Activated naive CD4-positive, alpha-beta T cell (primary cell): ENCODE data around the gene COL9A2.
A peak's percentile ranks its signal among the peaks of the same experiment; 100 is the strongest.
"Not testable (repeated sequence)": the region's sequence is repeated elsewhere in the genome, so short reads cannot be mapped to it uniquely, and the experiment has no call there.

Source experiments
- DNase-seq, 4 experiments: peaks; one replicate each; lab custom pipeline; 2025; lab: John Stamatoyannopoulos, UW

The COL9A2 gene

DNA sequence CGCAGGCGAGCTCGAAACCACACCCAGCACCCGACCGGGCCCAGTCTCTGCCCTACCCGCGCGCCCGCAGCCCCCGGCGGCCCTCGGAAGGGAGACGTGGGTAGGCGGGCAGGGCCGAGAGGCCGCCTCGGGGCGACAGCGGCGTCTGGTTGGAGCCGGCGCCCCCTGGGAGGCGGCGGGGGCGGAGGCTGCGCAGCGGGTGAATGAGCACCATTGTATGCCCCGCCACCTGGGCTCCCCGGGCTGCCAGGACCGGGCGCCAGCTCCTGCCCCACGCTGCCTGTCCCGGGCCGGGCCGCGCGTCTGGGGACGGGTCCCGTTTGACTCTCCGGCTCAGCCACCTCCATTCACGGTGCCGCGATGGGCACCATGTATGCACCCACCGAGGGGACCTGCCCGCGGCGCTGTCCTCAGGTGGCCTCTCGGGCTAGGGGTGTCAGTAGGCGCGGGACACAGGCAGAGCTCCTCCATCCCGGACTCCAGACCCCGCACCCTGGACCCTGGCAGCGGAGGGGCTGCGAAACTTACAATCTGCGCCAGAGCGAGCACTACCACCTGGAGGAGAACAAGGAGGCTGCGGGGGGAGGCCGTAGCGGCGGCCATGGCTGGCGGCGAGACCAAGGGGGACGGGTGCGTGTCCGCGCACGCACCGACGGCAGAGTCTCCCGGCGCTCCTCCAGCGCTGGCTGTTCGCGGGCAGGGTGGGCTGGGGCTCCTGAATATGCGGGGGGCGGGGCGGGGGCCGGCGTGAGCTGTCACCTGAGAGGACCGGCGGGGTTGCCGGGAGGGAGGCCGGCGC is at the start of gene COL9A2:
Gene COL9A2, minus strand, starts transcription at position 692 of the 799 bp plus-strand sequence. Its CDS starts 89 bp downstream, at position 603.
- DNase-seq: peak in 2 of 4 experiments; percentile 26 to 52

DNA sequence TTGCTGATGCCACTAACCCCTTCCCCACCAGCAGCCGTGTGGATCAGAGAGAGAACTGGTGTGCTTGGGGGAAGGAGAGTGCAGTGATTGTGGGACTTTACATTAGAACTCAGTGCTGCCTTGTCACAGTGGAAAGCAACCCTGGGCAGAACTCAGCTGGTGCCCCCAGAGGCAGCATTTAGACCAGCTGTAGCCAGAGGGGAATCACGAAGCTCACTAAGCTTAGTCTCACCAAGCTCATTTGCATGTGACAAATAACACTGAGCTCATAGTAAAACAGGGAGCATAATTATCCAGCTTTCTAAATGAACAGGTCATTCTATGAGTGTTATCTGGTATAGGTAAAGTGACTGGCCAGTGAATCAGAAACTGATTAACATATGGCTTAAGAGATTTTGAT is 46.6 kb upstream of the COL9A2 start:
- DNase-seq: no peak

DNA sequence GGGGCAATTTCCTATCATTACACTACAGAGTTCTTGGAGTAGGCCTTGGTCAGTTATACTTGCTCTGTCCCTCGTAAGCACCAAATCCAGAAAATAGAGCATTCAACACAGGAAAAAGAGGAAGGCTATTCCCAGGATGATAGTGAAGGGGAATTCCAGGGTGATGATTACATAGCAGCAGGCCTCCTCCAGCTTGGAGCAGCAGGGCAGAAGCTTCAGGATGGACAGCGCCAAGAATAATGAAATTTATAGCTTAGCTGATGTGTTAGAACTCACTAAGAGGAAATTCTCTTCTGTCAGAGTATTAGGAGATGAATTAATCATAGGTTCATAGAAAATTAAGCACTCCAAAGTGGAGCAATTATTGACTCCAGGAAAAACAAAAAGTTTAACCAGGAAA is 45.6 kb upstream of the COL9A2 start:
- DNase-seq: no peak

DNA sequence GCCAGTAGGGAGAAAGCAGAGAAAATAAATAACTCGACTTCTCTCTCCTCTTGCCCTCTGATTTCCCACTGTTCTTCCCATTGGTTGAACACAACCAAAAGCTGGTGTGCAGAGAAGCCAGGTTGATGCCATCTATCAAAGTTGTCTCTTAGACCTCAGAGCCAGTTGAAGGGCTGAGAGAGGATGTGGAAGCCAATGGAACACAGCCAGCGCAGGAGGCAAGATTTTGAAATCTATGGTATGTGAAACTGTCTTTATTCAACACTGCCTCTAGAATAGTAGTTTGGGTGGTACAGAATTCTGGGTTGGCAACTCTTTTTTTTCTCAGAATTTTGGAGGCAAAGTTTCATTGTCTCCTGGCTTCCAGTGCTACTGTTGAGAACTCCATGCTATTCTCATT is 45.1 kb upstream of the COL9A2 start:
- no peak for DNase-seq

DNA sequence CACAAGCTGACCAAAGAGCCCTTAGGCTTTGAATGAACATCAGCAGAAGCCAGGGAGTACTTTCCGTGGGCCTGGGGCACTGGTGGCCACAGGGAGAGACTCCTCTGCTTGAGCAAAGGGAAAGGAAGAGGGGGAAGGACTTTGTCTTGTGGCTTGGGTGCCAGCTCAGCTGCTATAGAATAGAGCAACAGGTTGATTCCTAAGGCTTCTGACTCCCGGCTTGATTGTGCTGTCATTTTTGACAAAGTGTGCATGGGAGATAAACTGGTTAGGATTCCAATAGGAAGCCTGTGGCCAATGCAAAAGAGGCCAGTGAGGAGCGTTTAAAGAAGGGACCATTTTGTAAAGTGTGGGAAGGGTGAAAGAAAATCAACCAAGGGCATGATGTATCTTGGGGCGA is 44.6 kb upstream of the COL9A2 start:
- no peak for DNase-seq

DNA sequence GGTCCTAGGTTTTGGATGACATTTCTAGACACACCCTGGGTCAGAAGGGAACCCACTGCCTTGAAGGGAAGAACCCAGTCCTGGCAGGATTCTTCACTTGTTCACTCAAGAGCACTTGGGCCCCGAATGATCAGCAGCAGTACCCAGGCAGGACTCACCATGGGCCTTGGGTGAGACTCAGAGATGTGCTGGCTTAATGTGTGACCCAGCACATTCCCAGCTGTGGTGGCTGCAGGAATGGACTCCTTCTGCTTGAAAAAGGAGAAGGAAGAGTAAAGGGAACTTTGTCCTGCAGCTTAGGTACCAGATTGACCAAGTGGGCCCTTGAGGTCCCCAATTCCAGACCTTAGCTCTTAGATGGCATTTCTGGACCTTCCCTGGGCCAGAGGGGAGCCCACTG is 44.1 kb upstream of the COL9A2 start:
- DNase-seq: no peak

DNA sequence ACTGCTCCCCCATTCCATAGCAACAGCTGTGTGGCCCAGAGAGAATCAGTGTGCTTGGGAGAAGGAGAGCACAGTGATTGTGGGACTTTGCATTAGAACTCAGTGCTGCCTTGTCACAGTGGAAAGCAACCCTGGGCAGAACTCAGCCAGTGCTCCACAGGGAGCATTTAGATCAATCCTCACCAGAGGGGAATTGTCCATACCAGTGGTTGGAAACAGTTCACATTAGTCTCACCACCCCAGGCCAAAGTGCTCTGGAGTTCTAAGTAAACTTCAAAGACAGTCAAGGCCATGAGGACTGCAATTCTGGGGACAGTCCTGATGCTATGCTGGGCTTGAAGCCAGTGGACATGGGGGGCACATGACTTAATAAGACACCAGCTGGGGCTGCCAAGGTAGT is 43.5 kb upstream of the COL9A2 start:
- no peak for DNase-seq

DNA sequence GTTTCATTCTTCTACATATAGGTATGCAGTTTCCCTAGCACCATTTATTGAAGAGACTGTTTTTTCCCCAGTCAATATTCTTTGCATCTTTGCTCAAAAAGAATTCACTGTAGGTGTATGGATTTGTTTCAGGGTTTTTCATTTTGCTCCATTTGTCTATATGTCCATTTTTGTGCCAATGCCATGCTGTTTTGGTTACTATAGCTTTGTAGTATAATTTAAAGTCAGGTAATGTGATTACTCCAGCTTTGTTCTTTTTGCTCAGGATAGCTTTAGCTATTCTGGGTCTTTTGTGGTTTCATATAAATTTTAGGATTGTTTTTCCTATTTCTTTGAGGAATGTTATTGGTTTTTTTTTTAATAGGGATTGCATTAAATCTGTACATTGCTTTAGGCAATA is 40.5 kb upstream of the COL9A2 start:
- DNase-seq: no peak

DNA sequence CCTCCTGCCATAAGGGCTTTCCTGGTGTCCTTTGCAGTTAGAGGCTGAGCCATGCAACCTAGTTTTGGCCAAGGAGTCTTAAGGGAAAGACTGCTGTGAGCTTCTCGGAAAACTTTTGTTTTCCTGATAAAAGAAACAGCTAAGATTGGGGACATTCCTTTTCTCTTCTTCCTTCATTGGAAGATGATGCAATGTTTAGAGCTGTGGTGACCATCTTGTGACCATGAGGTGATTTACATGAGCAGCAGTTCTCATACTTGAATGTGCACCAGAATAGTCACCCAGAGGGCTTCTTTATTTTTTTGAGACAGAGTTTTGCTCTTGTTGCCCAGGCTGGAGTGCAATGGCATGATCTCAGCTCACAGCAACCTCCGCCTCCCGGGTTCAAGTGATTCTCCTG is 36.0 kb upstream of the COL9A2 start:
- no peak for DNase-seq

DNA sequence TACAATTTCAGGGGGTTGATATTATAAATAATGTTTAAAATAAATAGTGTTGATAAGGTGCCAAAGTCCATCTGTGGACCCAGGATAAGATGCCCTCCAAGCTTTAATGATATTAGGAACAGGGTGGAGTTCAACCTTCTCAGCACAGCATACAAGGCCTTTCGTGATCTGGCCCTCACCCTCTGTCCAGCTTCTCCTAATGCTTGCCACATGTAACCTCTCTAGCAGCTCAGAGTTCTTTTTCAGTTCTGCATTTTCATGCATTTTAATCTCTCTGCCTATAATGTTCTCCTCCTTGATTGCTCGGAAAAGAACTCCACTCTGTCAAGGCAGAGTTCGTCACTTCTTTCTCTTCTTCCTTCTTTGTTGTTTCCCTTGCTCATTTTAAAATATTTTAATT is 35.0 kb upstream of the COL9A2 start:
- no peak for DNase-seq

DNA sequence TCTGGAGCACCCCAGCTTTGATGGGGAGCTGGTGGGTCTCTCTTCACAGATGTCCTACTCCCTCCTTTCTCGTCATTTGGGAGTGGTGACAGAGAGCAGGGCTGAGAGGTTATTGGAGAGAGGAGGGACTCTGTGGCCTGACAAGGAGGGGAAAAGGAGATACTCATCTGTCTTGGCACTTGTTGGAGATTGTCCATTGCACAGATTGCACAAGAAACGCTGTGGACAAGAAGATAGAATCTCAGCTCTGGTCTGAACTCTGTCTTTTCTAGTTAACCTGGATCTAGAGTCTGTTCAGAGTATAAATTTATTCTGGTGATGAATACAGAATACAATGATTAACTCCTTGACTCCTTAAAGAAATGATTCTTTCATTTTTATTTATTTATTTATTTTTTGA is 34.0 kb upstream of the COL9A2 start:
- DNase-seq: no peak

DNA sequence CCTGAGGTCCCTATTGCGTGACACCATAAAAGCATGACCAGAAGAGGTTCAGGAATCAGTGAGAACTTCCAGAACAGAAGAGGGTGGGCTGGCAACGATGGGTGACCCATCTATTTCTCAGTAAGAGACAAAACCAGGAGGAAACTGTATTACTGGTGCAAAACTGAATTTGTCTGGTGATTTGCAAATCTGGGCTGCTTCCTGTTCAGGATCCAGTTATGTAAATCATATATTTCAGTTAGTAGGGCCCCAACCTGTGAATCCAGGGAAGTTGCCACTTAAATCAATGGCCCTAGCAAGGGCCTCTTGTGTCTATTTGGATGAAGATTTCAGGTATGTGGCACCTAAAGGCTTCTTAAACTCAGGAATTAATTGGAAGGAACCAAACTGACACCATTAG is 33.3 kb upstream of the COL9A2 start:
- DNase-seq: no peak

DNA sequence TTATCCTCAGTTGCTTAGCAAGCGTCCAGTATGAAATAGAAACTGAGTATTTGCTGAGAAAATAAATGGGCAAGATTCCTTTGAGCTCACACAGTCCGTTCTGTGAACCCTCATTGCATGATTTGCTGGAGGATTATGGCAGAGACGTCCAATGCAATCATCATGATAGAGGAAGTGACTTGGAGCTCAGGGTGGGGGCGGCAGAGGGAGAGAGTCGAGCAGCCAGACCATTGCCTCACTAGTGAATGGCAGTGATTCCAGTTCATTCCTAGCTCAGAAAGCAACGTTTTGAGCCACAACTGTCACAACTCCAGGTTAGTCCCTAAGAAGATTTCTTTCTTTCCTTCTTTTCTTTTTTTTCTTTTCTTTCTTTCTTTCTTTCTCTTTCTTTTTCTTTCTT is 27.5 kb upstream of the COL9A2 start:
- peak in 1 of 4 experiments; percentile 22 for DNase-seq

DNA sequence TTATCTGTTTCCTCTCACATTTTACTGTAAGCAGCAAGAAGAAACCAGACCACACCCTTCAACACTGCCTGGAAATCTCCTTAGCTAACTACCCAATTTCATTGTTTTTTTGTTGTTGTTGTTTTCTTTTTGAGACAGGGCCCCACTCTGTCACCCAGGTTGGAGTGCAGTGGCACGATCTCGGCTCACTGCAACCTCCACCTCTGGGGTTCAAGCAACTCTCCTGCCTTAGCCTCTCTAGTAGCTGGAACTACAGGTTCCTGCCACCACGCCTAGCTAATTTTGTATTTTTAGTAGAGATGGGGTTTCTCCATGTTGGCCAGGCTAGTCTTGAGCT is 25.3 kb upstream of the COL9A2 start:
- not testable (repeated sequence) for DNase-seq

DNA sequence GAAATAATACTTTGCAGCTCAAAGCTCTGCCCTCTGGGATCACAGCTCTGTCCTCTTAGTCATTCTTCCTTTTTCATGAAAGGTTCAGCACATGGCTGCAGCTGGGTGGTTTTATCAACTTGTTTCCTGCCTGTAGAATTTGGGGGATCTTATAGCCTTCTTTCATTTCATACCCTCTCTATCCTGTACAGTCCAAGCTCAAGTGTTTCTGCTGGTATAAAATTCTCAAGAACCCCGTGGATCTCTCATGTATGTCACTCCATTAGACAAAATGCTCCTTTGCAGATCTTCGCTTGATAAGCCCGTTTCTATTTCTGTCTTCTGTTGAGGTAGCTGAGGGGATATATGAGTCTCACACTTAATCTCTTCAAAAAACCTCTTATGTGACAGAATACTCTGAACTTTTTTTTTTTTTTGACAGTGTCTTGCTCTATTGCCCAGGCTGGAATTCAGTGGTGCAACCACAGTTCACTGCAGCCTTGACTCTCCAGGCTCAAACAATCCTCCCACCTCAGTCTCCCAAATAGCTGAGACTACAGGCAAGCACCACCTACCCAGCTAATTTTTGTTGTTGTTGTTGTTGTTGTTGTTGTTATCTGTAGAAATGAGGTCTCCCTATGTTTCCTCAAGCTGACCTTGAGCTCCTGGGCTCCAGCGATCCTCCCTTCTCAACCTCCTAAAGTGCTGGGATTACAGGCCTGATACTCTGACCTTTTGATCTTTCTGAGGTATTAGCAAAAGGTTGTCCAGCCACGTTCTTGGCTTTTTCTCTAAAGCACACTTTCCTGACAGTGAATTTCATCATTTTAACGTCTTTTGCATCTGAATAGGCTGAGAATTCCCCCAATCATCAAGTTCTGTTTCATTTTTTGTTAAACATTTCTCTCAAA is 24.6 kb upstream of the COL9A2 start:
- DNase-seq: no peak

DNA sequence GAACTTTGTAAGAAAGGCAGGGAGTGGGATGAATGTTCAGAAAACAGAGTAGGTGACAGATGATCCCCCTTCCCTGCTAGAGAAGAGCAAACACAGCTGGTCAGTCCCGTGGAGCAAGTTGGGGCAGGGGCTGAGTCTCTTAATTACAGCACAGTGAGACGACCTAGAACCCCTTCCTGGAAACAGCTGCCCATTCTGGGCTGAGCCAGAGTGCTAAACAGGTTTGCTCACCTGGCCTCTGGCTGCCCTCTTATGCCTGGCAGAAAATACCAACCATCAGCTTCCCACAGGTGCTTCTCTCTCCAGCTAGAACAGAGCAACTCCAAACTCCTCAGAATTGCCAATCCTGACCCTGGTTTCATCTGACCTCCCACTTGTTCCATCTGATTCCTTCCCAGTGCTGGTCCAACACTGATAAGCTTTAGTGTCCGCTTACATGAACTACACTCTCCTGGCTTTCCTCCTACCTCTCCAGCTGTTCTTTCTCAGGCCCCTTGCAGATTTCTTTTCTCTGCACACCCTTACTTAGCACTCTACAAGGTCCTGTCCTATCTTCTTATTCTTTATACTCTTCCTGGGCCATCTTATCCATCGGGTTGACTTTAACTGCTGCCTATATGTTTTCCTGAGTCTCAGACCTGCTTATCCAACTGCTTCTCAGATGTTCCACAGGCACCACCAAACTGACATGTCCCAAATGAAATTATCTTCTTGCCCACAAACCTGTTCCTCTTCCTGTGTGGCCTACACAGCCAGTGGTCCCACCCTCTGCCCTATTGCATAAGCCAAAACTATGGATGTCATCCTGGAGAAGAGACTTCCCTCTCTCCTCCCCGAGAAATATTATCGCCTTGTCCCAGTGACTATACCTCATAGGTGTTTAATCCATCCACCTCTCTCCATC is 22.6 kb upstream of the COL9A2 start:
- no peak for DNase-seq

DNA sequence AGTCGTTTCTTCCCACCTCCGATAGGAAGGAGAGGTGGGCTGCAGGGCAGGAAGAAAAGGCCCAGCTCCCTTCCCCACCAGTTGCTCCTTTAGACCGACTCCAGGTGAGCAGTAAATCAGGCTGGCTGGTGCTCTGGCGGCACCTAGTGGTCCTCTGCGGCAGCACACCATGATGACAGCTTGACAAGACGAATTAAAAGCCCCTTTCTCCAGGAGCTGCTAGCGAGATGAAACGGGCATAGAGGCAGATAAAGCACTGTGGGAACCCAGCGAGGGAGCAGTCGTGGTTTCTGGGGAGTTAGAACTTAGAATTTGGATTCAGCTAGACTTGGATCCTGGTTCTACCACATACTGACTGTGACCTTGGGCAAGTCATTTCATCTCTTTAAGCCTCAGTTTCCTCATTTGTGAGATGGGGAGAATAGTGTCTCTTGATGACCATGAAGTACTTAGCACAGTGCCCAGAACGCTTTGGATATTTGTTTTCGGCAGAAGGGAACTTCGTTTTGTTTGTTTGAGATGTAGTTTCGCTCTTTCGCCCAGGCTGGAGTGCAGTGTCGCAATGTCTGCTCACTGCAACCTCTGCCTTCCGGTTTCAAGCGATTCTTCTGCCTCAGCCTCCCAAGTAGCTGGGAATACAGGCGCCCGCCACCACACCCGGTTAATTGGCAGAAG is 21.8 kb upstream of the COL9A2 start:
- peak; percentile 62 to 88 (median 82) for DNase-seq

DNA sequence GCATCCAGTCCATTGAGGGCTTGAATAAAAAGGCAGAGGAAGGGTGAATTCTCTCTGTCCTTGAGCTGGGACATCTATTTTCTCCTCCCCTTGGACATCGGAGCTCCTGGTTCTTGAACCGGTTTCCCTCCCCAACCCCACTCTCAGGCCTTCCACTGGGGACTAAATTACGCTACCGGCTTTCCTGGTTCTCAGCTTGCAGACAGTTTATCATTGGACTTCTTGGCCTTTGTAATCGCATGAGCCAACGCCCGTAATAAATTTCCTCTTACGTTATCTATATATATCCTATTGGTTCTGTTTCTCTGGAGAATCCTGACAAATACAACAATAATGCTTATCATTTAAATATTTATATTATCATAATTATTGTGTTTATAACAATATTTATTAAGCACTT is 20.4 kb upstream of the COL9A2 start:
- no peak for DNase-seq

DNA sequence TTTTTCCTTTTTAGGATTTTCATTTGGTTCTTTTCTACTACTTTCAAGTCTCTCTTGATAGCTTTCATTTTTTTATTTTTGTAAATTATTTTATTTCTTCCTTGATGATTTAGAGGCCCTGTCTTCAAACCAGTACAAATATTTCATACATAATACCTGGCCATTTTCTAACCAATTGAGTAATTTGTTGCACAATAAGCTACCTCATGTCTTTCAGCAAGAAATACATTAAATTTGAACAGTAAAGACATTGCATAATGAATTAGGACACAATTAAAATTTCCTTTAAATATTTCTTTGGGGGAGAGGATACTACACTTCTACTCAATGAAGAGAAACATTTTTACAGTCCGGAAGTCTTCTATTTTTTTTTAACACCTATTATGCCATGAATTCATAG is 15.6 kb upstream of the COL9A2 start:
- no peak for DNase-seq

DNA sequence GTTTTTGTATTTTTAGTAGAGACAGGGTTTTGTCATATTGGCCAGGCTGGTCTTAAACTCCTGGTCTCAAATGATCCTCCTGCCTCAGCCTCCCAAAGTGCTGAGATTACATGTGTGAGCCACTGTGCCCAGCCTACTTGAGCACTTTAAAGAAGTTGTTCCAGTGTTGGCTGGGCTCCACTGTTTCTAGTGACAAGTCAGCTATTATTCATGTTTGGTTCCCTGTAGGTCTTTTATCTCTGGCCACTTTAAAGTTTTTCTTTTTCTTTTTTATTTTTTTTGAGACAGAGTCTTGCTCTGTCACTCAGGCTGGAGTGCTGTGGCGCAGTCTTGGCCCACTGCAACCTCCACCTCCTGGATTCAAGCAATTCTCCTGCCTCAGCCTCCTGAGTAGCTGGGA is 14.3 kb upstream of the COL9A2 start:
- DNase-seq: not testable (repeated sequence)

DNA sequence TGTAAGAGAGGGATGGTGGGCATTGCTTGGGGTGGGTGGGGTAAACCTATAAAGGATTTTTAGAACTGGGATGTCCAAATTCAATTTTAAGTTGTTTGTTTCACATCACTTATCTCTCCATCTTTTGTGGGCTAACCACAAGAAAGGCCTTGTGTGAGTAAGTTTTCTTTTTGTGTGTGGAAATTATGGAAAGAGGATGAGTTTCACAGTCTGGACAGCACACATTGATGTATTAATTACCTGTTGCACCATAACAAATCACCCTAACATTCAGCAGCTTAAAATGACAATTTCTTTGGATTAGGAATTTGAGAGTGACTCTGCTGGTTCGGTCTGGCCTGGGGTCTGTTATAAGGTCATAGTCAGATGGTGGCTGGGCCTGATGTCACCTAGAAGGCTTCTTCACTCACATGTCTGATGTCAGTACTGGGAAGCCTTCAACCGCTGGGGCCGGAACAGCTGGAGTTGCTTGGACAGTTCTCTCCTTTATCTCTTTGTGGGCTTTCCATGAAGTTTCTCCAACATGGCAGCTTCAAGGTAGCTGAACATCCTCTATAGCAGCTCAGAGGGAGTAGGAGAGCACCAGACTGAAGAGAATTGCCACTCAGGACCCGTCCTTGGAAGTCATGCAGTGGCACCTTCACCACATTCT is 2.0 kb upstream of the COL9A2 start:
- DNase-seq: no peak
